EH (cell line): ENCODE data around the gene AATK.

Experiments used
- DNase-seq: peaks from one replicate; pipeline ENCODE4 v3.0.0-alpha.2; 2015; ENCODE audit warnings: low read depth

The AATK gene

GRCh38 chr17:81195941-81196495 lies 30.0 kb upstream of the AATK start:
- DNase-seq = no peak

- no peak for DNase-seq
Observed at GRCh38 chr17:81194941-81195901, 29.2 kb upstream of the AATK start.

GRCh38 chr17:81194225-81194760 lies 28.3 kb upstream of the AATK start:
- DNase-seq = no peak

GRCh38 chr17:81193470-81194224 lies 27.6 kb upstream of the AATK start:
- no peak for DNase-seq

- DNase-seq = no peak
Observed at GRCh38 chr17:81193051-81193410, 27.0 kb upstream of the AATK start.

- DNase-seq = no peak
Observed at GRCh38 chr17:81192386-81193050, 26.5 kb upstream of the AATK start.

- no peak for DNase-seq
Observed at GRCh38 chr17:81191646-81192045, 25.6 kb upstream of the AATK start.

GRCh38 chr17:81191116-81191515 lies 25.1 kb upstream of the AATK start:
- DNase-seq = no peak

GRCh38 chr17:81190591-81190990 lies 24.6 kb upstream of the AATK start:
- DNase-seq = no peak

GRCh38 chr17:81189670-81190530 lies 23.9 kb upstream of the AATK start:
- DNase-seq = no peak

- no peak for DNase-seq
Observed at GRCh38 chr17:81189016-81189415, 23.0 kb upstream of the AATK start.

GRCh38 chr17:81188491-81188840 lies 22.4 kb upstream of the AATK start:
- DNase-seq = no peak

- DNase-seq = no peak
Observed at GRCh38 chr17:81187586-81188490, 21.8 kb upstream of the AATK start.

GRCh38 chr17:81187120-81187519 lies 21.1 kb upstream of the AATK start:
- no peak for DNase-seq

GRCh38 chr17:81186203-81186602 lies 20.2 kb upstream of the AATK start:
- no peak for DNase-seq

- no peak for DNase-seq
Observed at GRCh38 chr17:81184555-81184954, 18.5 kb upstream of the AATK start.

- DNase-seq = no peak
Observed at GRCh38 chr17:81183807-81184206, 17.8 kb upstream of the AATK start.

- no peak for DNase-seq
Observed at GRCh38 chr17:81183316-81183715, 17.3 kb upstream of the AATK start.

GRCh38 chr17:81182596-81182995 lies 16.6 kb upstream of the AATK start:
- no peak for DNase-seq

- DNase-seq = no peak
Observed at GRCh38 chr17:81181811-81182185, 15.8 kb upstream of the AATK start.
